AG20443 (cell line): ENCODE results near the gene SMO.
"Not testable (repeated sequence)": the region's sequence is repeated elsewhere in the genome, so short reads cannot be mapped to it uniquely, and the experiment has no call there.

Experiments used
- DNase-seq: peaks from one replicate; pipeline ENCODE4 v3.0.0; 2012; ENCODE audit warnings: low spot score, mixed read lengths

The SMO gene

DNA sequence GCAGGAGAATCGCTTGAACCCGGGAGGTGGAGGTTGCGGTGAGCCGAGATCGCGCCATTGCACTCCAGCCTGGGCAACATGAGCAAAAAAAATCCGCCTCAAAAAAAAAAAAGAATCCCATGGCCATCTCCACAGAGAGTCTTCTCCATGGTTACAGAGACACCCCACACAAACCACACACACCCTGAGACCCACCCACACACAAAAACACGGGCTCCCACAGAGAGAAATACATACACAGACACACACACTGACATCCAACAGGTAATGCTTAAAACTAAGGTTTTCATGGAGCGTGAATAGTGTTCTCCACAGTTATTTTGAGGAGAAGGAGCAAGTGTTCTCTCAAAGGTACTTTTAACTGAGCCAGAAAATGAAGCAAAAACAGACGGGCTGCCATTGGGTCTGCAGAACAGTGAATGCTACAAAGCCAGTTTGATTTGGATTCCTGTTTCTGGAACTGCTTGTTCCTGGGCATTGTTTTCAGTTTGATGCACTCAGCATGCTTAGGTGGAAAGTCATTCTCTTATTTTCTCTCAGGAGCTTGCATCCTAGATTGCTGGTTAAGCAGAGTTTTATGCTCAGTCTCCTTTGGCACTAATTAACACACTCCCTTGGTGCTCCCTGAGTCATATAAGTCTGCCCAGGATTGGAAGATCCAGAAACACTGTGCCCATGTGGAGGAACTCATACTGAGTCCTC lies 51.8 kb downstream of the SMO start:
- peak; percentile 11 for DNase-seq

DNA sequence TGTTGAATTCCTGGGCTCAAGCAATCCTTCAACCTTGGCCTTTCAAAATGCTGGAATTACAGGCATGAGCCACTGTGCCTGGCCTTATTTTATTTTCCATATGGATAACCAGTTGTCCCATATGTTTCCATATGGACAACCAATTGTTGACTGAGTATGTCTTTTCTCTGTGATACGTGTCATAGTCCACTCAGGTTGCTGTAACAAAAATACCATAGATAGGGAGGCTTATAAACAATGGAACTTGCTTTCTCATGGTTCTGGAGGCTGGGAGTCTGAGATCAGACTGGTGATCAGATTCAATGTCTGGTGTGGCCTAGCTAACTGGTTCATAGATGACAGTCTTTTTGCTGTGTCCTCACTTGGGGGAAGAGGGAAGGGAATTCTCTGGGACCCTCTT lies 55.8 kb downstream of the SMO start:
- no peak for DNase-seq

DNA sequence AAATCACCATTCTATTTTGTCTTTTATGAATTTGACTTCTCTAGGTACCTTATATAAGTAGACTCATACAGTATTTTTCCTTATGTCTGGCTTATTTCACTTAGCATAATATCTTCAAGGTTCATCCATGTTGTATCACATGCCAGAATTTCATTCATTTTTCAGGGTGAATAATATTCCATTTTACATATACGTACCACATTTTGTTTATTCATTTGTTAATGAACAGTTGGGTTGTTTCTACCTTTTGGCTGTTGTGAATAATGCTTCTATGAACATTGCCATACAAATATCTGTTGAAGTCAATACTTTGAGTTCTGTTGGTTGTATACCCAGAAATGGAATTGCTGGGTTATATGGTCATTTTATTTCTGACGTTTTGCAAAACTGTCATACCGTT lies 57.1 kb downstream of the SMO start:
- DNase-seq = no peak

DNA sequence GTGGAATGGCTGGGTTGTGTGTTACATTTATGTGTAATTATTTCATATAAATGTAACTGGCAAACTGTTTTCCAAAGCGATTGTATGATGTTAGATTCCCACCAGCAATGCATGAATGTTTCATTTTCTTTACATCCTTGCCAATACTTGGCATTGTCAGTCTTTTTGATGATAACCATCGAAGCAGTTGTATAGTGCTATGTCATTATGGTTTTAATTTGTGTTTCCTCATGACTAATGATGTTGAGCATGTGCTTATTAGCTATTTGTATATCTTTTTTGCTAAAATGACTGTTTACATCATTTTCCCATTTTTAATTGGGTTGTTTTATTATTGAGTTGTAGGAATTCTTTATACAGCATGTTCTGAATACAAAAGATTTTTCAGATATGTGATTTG lies 58.7 kb downstream of the SMO start:
- DNase-seq = no peak

DNA sequence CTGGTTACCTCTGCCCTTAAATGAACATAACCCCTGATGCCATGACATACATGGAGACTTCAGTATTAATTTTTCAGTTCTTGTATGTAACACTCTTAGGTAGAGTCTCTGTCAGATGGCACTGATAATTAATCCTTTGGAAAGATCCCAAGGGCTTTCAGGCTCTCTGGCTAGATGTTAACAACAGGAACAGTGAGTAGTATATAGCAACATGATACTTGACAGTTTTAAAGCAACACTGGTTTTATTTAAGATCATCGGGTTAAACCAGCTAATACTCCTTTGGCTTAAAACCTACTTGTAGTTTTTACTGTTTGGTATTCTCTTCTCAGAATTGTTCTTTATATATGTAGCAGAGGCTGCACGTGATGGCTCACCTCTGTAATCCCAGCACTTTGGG lies 63.7 kb downstream of the SMO start:
- DNase-seq = no peak

DNA sequence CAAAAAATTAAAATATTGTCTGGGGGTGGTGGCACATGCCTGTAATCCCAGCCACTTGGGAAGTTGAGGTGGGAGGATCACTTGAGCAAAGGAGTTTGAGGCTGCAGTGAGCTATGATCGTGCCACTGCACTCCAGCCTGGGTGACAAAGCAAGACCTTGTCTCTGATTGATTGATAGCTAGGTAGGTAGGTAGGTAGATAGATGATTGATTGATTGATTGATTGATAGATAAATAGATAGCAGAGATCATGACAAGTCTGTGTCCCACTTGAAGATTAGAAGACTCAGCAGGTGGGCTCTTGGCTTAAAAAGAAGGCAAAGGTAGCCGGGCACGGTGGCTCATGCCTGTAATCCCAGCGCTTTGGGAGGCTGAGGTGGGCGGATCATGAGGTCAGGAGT lies 64.2 kb downstream of the SMO start:
- DNase-seq = not testable (repeated sequence)

DNA sequence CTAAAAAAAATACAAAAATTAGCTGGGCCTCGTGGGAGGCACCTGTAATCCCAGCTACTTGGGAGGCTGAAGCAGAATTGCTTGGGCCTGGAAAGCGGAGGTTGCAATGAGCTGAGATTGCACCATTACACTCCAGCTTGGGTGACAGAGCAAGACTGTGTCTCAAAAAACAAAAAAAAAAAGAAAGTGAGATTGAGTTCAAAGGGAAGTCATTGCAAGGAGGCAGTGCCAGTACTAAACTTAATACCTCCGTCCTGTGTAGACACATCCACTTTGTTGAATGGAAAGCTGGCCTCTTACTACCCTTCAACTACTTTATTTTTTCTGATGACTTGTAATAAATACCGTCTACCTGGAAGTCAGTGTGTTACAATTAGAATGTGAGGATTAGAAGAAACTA lies 67.4 kb downstream of the SMO start:
- no peak for DNase-seq

DNA sequence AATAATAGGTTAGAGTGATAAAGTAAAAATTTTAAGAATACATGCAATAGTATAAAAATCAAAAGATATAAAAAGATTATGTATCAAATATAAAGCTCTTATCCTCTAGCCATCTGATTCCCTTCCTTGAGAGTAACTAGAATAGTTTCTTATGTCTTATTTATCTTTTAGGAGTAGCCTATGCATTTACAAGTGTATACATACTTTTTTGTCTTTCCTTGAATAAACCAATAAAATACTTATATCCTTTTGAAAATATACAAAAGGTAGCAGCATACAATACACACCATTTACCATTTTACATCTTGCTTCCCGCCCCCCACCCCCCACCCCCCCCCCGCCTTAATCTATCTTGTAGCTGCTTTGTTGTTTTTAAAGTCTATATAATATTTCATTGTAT lies 67.8 kb downstream of the SMO start:
- no peak for DNase-seq

DNA sequence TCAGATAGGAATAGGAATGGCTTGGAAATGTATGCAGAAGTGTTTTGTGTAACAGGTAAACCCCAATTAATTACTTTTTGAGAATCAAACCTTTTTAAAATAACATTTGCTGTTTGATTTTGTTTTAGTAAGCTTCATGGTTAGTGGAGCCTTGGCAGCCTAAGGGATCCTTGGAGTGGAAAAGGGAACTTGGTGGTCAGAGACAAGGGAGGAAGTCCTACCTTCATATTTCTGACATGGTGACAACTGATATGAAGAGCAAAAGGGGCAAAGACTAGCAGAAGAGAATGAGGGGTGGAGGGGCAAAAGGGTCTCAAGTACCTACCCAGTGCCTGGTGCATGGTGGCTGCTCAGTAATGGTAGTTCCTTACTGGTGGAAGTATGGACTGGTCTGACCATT lies 68.7 kb downstream of the SMO start:
- no peak for DNase-seq

DNA sequence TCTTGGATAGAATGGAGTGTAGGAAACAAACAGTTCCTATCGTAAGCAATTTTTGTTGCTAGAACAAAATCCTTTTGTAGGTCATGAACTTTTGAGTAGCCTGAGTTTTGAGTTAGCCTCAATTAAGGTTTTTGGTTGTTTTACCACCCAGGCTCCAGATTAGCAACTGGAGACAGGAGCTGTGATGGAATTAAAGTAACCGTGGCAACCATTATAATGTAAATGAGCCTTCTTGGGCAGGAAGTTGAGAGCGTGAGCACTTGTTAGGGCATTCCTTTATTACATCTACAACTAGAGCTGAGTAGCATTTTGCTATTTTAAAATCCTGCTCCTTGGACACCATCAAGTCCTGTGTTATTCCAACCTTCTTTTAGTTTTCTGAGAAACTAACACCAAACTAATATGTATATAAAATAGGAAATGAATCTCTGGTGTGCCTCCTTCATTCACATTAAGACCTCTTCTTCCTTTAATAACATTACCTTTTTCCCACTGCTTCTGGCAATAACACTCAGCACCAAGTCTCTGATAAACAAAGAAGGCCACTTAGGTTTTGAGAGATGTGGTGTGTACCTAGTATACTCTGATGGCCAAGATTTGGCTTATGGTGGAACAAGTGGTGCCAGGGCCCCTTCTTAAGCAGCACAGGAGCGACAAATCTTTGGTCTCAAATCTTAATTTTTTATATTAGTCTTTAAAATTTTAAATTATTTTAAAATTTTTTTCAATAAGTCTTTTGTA lies 70.4 kb downstream of the SMO start:
- DNase-seq = no peak

DNA sequence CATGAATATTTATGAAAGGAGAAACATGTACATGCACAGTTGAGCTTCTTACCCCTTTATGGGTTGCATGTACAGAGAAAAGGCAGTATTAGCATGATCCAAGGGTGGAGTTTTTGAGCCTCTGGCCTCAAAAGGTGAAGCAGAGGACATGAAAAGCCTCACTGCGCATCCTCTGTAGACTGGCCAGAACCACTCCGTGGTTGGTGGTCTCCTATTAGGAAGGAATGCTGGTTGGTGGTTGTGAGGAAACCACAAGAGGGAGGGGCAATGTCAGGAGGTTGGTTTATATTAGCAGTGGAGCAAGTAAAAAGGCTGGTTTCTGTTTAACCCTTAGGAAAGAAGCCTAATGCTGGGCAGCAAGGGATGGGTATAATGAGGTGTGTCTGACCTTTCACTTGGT lies 73.9 kb downstream of the SMO start:
- no peak for DNase-seq
